Measurements from ENCODE around the gene CASZ1.

CASZ1 gene

GRCh38 chr1:10820422-10820821 lies 24.0 kb upstream of the CASZ1 start:
- DNase-seq, result no peak

GRCh38 chr1:10819198-10819901 lies 22.9 kb upstream of the CASZ1 start:
- DNase-seq, result no peak

GRCh38 chr1:10818262-10819197 lies 22.1 kb upstream of the CASZ1 start:
- no peak for DNase-seq

GRCh38 chr1:10816743-10817369 lies 20.4 kb upstream of the CASZ1 start:
- no peak for DNase-seq

GRCh38 chr1:10816233-10816632 lies 19.8 kb upstream of the CASZ1 start:
- DNase-seq, result no peak

GRCh38 chr1:10815858-10816195 lies 19.4 kb upstream of the CASZ1 start:
- DNase-seq, result no peak

- no peak for DNase-seq
These were observed 18.8 kb upstream of the CASZ1 start for GRCh38 chr1:10814976-10815857.

GRCh38 chr1:10814312-10814711 lies 17.9 kb upstream of the CASZ1 start:
- no peak for DNase-seq

GRCh38 chr1:10813799-10814198 lies 17.4 kb upstream of the CASZ1 start:
- DNase-seq, result no peak

GRCh38 chr1:10812387-10812915 lies 16.0 kb upstream of the CASZ1 start:
- no peak for DNase-seq

GRCh38 chr1:10808441-10808840 lies 12.0 kb upstream of the CASZ1 start:
- no peak for DNase-seq

- DNase-seq, result no peak
These were observed 10.5 kb upstream of the CASZ1 start for GRCh38 chr1:10806966-10807365.

GRCh38 chr1:10803971-10804820 lies 7.8 kb upstream of the CASZ1 start:
- DNase-seq, result no peak

GRCh38 chr1:10802944-10803715 lies 6.7 kb upstream of the CASZ1 start:
- DNase-seq, result no peak

- no peak for DNase-seq
These were observed 4.3 kb upstream of the CASZ1 start for GRCh38 chr1:10800778-10801177.

- no peak for DNase-seq
These were observed 3.3 kb upstream of the CASZ1 start for GRCh38 chr1:10799726-10800125.

- no peak for DNase-seq
These were observed 997 bp downstream of the CASZ1 start for GRCh38 chr1:10795276-10796021.

- no peak for DNase-seq
These were observed 1.6 kb downstream of the CASZ1 start for GRCh38 chr1:10794724-10795275.

- DNase-seq, result no peak
These were observed 3.3 kb downstream of the CASZ1 start for GRCh38 chr1:10793129-10793651.

All from CD4-positive, alpha-beta T cell treated with Interleukin-4 for 1 hour (primary cell).